ENCODE results near the gene TRAF3IP1.

TRAF3IP1 gene

GRCh38 chr2:238408615-238409340 is 88.5 kb downstream of the TRAF3IP1 start:
- no peak for DNase-seq (ENCODE audit: low read depth)
- TF ChIP-seq POLR2A (IDR thresholded peaks at IDR 0.05; ENCODE audit: extremely low read depth, insufficient read length) (no peak), MYC (IDR thresholded peaks at IDR 0.05; ENCODE audit: low read depth, low read length) (no peak), CTCF (IDR thresholded peaks at IDR 0.05; ENCODE audit: low read depth, low read length) (no peak), MAX (IDR thresholded peaks at IDR 0.05; ENCODE audit: low read depth, low read length) (no peak)

GRCh38 chr2:238409341-238410199 is 89.3 kb downstream of the TRAF3IP1 start:
- H3K4me3 ChIP-seq (ENCODE audit: low read depth, low read length), result no peak overlapping the region
- TF ChIP-seq POLR2A (IDR thresholded peaks at IDR 0.05; ENCODE audit: extremely low read depth, insufficient read length) (no peak), CTCF (IDR thresholded peaks at IDR 0.05; ENCODE audit: low read depth, low read length) (no peak), MAX (IDR thresholded peaks at IDR 0.05; ENCODE audit: low read depth, low read length) (no peak), MYC (IDR thresholded peaks at IDR 0.05; ENCODE audit: low read depth, low read length) (no peak)
- DNase-seq (ENCODE audit: low read depth), result no peak

More at GRCh38 chr2:238408615-238409340, 88.5 kb downstream of the TRAF3IP1 start:
- no peak overlapping the region for H3K4me3 ChIP-seq (ENCODE audit: low read depth, low read length)

GRCh38 chr2:238412067-238412767 is 91.9 kb downstream of the TRAF3IP1 start:
- no peak for DNase-seq (ENCODE audit: low read depth)
- no peak for TF ChIP-seq MYC (IDR thresholded peaks at IDR 0.05; ENCODE audit: low read depth, low read length)
- no peak for TF ChIP-seq POLR2A (IDR thresholded peaks at IDR 0.05; ENCODE audit: extremely low read depth, insufficient read length)
- no peak for TF ChIP-seq CTCF (IDR thresholded peaks at IDR 0.05; ENCODE audit: low read depth, low read length)
- no peak for TF ChIP-seq MAX (IDR thresholded peaks at IDR 0.05; ENCODE audit: low read depth, low read length)
- no peak overlapping the region for H3K4me3 ChIP-seq (ENCODE audit: low read depth, low read length)

- no peak for DNase-seq (ENCODE audit: low read depth)
- TF ChIP-seq MYC (IDR thresholded peaks at IDR 0.05; ENCODE audit: low read depth, low read length) (no peak), CTCF (IDR thresholded peaks at IDR 0.05; ENCODE audit: low read depth, low read length) (no peak), MAX (IDR thresholded peaks at IDR 0.05; ENCODE audit: low read depth, low read length) (no peak), POLR2A (IDR thresholded peaks at IDR 0.05; ENCODE audit: extremely low read depth, insufficient read length) (no peak)
- H3K4me3 ChIP-seq (ENCODE audit: low read depth, low read length), result no peak overlapping the region
Measured at GRCh38 chr2:238413368-238413767, 93.0 kb downstream of the TRAF3IP1 start.

- TF ChIP-seq POLR2A (IDR thresholded peaks at IDR 0.05; ENCODE audit: extremely low read depth, insufficient read length) (no peak), CTCF (IDR thresholded peaks at IDR 0.05; ENCODE audit: low read depth, low read length) (no peak), MYC (IDR thresholded peaks at IDR 0.05; ENCODE audit: low read depth, low read length) (no peak), MAX (IDR thresholded peaks at IDR 0.05; ENCODE audit: low read depth, low read length) (no peak)
- H3K4me3 ChIP-seq (ENCODE audit: low read depth, low read length), result no peak overlapping the region
- DNase-seq (ENCODE audit: low read depth), result no peak
Measured at GRCh38 chr2:238415036-238415764, 94.9 kb downstream of the TRAF3IP1 start.

Data from NB4 (cell line).